ENCODE data around the gene MYO1D. TPM values are rescaled to one million over a fixed set of nuclear protein-coding genes. Genes with fewer than 3 reads are reported as not detected.

The MYO1D gene
- total RNA-seq, 4 donors from 2014 or later: 60.4 to 89.0 (median 82.5) TPM

- intact Hi-C loops (cut with DNase I; ENCODE audit: low total_unique reads): no loop called here
- no peak overlapping the region for H3K4me3 ChIP-seq (ENCODE audit: low read depth, poor library complexity, severe bottlenecking)
- TF ChIP-seq CTCF (IDR thresholded peaks at IDR 0.05) (no peak), POLR2A (IDR thresholded peaks at IDR 0.05) (no peak)
- no peak for DNase-seq (ENCODE audit: low spot score in 2 of 2)
- 93 to 95% methylated on average over 4 of the region's 4 CpGs for WGBS, 2 donors
Measured at GRCh38 chr17:32471652-32472051, 405.3 kb downstream of the MYO1D start.

- TF ChIP-seq CTCF (IDR thresholded peaks at IDR 0.05): no peak
- TF ChIP-seq POLR2A (IDR thresholded peaks at IDR 0.05): no peak
- no peak overlapping the region for H3K4me3 ChIP-seq (ENCODE audit: low read depth, poor library complexity, severe bottlenecking)
- WGBS, 2 donors: 93 to 94% methylated on average over 6 of the region's 6 CpGs
- intact Hi-C loops (cut with DNase I; ENCODE audit: low total_unique reads): no loop called here
- no peak for DNase-seq (ENCODE audit: low spot score in 2 of 2)
Measured at GRCh38 chr17:32470405-32471167, 406.3 kb downstream of the MYO1D start.

GRCh38 chr17:32467949-32468348 lies 409.0 kb downstream of the MYO1D start:
- intact Hi-C loops (cut with DNase I; ENCODE audit: low total_unique reads): no loop called here
- WGBS, 2 donors: 99% methylated on average over 7 of the region's 7 CpGs
- no peak for TF ChIP-seq POLR2A (IDR thresholded peaks at IDR 0.05)
- TF ChIP-seq CTCF (IDR thresholded peaks at IDR 0.05): no peak
- DNase-seq (ENCODE audit: low spot score in 2 of 2): no peak
- no peak overlapping the region for H3K4me3 ChIP-seq (ENCODE audit: low read depth, poor library complexity, severe bottlenecking)

GRCh38 chr17:32464374-32464773 lies 412.6 kb downstream of the MYO1D start:
- DNase-seq (ENCODE audit: low spot score in 2 of 2): no peak
- 74 to 86% methylated on average over 1 of the region's 1 CpG for WGBS, 2 donors
- no peak for TF ChIP-seq POLR2A (IDR thresholded peaks at IDR 0.05)
- TF ChIP-seq CTCF (IDR thresholded peaks at IDR 0.05): no peak
- H3K4me3 ChIP-seq (ENCODE audit: low read depth, poor library complexity, severe bottlenecking): no peak overlapping the region
- intact Hi-C loops (cut with DNase I; ENCODE audit: low total_unique reads): no loop called here

GRCh38 chr17:32463304-32463703 lies 413.6 kb downstream of the MYO1D start:
- 88 to 96% methylated on average over 3 of the region's 3 CpGs for WGBS, 2 donors

More at GRCh38 chr17:32463304-32463703, 413.6 kb downstream of the MYO1D start:
- H3K4me3 ChIP-seq (ENCODE audit: low read depth, poor library complexity, severe bottlenecking): no peak overlapping the region
- intact Hi-C loops (cut with DNase I; ENCODE audit: low total_unique reads): no loop called here
- TF ChIP-seq CTCF (IDR thresholded peaks at IDR 0.05) (no peak), POLR2A (IDR thresholded peaks at IDR 0.05) (no peak)
- no peak for DNase-seq (ENCODE audit: low spot score in 2 of 2)
